Upper lobe of left lung (tissue), 4 donors: ENCODE data around the gene TMEM141.

Experiments used
- POLR2AphosphoS5 ChIP-seq, 2 donors: sonication (generic); formaldehyde crosslinking; IDR thresholded peaks; one replicate each; pipeline ENCODE4 v1.5.1; 2017; ENCODE audit warnings: antibody characterized with exemption in 2 of 2
- TF ChIP-seq, protein P1 (sequence below), 6 experiments: fragments of 450-650 bp in 4 of 6; fragments of 200-600 bp in 2 of 6; sonication (generic) in 2 of 6; IDR thresholded peaks; one replicate each; pipeline ENCODE4 v1.5.1; 2016 to 2019; ENCODE audit warnings: antibody characterized with exemption in 6 of 6

- TF ChIP-seq POLR2AphosphoS5 (IDR thresholded peaks at IDR 0.05): no peak
- TF ChIP-seq, protein P1, sequence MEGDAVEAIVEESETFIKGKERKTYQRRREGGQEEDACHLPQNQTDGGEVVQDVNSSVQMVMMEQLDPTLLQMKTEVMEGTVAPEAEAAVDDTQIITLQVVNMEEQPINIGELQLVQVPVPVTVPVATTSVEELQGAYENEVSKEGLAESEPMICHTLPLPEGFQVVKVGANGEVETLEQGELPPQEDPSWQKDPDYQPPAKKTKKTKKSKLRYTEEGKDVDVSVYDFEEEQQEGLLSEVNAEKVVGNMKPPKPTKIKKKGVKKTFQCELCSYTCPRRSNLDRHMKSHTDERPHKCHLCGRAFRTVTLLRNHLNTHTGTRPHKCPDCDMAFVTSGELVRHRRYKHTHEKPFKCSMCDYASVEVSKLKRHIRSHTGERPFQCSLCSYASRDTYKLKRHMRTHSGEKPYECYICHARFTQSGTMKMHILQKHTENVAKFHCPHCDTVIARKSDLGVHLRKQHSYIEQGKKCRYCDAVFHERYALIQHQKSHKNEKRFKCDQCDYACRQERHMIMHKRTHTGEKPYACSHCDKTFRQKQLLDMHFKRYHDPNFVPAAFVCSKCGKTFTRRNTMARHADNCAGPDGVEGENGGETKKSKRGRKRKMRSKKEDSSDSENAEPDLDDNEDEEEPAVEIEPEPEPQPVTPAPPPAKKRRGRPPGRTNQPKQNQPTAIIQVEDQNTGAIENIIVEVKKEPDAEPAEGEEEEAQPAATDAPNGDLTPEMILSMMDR (IDR thresholded peaks at IDR 0.05): no peak
Observed at GRCh38 chr9:136821826-136822544, 30.8 kb downstream of the TMEM141 start.
